Fibroblast of skin of left biceps (primary cell): ENCODE results near the gene FGF21.
A peak's percentile ranks its signal among the peaks of the same experiment; 100 is the strongest.
"Not testable (repeated sequence)": the region's sequence is repeated elsewhere in the genome, so short reads cannot be mapped to it uniquely, and the experiment has no call there.

ENCODE experiments used
- DNase-seq, 2 experiments: peaks; one replicate each; pipeline ENCODE4 v3.0.0-alpha.2; 2013; ENCODE audit warnings: low read depth in 2 of 2

Gene FGF21

DNA sequence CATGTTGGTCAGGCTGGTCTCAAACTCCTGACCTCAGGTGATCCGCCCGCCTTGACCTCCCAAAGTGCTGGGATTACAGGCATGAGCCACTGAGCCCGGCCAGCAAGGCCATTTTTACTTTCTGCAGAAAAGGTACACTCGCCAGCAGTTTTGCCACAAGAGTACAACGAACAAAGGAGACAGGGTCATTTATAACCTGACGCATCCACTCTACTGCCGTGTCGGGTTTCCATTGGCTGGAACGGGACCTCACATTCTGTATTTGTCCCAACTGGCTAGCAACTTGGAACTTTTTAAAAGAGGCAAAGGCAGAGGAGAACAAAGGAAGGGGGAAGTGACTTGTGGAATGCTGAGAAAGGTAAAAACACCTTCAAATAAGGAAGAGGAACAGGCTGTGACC lies 32.0 kb downstream of the FGF21 start:
- DNase-seq, result not testable (repeated sequence)

DNA sequence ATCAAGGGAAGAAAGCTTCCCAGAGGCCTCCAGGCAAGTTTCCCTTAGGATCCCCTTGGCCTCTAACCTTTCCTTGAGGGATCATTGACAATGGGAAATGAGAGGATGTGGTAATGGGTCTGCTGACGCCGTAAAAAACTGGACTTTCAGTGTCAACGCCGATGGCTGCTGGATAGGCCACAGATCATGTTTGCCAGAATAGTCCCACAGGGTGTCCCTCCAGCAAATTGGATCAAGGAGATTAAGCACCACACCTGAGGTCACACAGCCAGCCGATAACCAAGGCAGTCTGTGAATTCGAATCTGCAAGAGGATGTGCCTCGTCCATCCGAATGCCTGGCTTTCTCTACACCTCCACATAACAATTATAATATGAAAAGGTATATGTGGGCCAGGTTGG lies 37.9 kb downstream of the FGF21 start:
- DNase-seq, result no peak

DNA sequence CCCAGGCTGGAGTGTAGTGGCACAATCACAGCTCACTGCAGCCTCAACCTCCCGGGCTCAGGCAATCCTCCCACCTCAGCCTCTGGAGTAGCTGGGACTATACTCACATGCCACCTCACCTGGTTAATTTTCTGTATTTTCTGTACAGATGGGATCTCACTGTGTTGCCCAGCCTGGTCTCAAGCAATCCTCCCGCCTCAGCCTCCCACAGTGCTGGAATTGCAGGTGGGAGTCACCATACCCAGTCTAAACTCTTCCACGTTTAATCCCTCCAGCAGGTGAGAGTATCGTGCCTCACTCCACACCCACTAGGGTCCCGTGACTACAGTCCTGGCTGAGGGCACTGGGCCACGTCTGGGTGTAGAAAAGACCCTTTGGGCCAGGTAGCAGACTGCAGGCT lies 39.0 kb downstream of the FGF21 start:
- DNase-seq, result no peak

DNA sequence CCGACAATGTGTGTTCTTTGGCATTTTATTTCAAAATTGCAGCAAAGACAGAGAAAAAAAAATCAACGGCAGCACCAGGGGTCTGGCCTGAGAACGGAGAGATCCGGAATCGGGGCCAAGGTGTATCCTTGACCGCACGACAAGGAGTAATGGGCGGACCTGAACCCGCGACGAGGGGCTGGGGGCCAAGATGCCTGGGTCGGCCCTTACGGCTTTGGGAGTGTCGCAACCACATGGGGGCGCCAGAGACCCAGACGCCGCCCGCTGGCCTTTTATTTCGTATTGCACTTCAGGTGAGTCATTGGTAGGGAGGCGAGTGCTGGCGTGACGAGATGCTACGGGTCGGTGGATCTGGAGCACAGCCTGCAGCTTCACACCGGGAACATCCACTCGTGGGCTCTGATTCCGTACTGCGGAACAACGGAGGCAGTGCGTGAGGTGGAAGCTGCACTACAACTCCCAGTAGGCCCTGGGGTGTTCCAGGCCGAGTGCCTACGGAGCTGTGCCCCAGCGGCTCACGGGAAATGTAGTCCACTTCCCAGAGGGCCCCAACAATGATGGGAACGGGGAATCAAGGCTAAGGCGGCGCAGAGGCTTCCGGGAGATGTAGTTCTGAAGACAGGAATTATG lies 39.8 kb downstream of the FGF21 start:
- DNase-seq, result peak; percentile 75 to 83

DNA sequence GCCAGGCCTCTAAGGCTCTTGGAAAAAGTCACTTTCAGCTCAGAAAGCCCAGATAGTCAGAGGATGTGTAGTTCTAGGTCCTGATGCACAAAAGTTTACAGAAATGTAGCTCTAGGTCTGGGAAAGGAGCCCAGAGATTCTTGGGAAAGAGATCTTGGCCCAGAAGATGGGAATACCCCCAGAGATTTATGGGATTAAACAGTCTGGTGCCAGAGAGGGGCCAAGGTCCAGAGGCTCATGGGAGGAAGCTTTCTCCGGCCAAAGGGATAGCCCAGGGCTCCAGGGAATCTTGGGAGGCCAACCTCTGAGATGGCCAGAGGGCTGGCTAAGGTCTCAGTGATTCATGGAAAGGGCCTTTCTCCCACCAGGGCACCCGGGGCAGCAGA lies 40.4 kb downstream of the FGF21 start:
- DNase-seq, result no peak

DNA sequence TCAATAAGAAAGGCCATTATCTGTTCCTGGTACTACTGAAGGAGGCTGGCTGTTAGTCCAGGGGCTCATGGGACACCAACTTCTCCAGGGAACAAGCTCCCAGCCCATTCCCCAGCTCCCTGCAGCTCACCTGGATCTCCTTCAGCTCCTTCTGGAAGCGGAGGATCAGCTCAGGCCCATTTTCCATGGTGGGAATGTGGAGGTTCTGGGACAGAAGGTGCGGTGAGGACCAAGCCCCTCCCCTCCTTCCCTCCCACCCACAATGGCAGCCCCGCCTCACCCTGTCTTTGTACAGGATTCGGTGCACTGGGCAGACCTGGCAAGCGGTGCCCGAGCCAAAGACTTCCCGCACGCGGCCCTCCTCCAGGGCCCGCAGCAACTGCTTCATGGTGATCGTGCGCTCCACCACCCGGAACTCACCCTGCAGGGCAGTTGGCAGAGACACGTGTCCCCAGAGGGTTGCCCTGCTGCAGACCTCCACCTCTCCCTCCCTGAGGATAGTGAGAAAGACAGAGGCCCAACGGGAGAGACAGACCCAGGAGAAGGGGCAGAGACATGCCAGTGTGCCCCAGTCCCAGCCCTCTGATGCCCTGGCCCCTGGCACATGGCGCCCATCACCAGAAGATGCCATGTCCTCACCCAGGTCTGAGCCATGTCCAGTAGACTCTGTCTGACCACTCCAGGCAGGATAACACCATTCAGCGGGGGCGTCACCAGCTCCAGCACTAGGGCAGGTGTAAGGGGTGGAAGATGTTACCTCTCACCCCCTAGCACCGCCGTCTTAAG lies 41.2 kb downstream of the FGF21 start:
- no peak for DNase-seq

DNA sequence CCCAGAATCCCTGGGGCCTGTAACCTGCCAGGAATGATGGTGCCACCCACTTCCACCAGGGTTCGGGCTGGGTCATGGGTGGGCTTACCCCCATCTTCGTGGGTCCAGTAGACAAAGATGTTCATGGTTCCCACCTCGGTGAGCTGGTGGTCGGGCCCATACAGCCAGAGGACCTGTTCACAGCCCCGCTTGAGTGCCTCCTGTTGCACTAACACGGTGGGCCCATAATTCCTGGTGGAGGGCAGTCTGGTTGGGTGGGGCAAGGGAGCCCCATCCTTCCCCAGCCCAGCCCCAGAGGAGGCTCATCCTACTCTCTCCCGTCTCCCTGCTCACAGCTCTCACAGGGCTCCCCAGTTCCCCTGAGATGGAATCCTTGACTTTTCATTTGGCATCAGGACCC lies 41.8 kb downstream of the FGF21 start:
- no peak for DNase-seq

DNA sequence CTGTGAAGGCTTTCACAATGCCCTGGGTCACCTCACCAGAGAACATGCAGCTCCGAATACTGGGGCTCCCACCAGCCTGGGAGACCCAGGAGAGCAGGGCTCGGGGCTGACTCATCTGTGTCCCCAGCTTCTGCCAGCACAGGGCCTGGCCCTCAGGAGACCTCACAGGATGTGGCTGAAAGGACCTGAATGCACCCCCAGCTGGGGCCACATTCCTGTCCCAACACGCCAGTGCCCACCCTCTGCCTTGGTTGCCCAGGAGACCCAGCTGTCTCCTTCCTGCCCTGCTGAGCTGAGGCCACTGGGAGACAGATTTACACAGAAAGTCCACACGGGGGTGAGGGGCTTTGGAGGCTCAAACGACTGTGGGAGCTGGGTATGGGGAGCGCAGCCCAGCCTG lies 43.6 kb downstream of the FGF21 start:
- no peak for DNase-seq

DNA sequence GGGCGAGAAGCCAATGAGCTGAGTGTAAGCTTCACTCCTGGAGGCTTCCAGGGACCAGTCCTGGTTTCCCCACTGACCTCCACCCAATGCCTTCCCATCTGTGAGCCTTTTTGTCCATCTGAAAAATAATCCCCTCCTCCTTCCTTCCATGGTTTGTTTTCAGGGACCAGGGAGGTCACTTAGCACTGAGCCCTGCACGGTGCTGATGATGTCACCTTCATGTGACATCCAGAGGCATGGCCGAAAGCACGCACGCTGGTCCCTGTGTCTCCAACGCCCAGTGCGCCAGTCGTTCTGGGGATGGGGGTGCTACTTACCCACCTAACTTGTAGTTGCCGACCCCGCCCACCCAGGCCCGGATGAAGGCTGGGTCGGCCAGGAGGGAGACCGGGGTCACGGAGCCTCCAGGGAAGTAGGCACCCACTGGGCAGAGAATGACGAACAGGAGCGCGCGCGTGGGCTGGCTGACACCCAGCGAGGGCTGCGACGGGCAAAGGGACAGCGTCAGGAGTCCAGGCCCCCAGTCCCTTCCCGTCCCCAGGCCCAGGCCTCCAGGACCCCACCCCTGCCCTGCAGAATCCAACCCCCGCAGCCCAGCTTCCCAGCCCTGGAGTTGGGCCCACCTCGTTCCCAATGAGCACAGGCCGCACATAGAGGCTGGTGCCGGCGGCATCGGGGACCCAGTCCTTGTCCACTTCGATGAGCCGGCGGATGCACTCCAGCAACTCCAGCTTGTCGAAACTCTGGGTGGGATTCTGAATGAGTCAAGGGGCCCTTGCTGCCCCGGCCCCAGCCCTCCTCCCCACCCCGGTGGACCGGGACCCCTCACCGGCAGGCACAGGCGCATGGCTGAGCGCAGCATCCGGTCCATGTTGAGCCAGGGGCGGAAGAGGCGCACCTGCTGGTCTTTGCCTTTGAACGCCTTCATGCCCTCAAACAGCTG lies 44.3 kb downstream of the FGF21 start:
- DNase-seq, result no peak

DNA sequence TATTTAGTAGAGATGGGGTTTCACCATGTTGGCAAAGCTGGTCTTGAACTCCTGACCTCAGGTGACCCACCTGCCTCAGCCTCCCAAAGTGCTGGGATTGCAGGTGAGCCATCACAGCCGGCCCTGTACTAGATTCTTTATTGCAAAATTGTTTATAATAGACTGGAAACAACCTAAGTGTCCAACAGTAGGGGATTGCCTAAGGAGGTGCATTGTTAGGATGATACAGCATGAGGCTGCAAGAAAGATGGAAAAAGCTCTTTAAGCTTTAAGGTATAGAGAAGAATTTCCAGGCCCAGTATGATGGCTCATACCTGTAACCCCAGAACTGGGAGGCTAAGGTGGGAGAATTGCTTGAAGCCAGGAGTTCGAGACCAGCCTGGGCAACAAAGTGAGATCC lies 47.3 kb downstream of the FGF21 start:
- DNase-seq, result no peak

DNA sequence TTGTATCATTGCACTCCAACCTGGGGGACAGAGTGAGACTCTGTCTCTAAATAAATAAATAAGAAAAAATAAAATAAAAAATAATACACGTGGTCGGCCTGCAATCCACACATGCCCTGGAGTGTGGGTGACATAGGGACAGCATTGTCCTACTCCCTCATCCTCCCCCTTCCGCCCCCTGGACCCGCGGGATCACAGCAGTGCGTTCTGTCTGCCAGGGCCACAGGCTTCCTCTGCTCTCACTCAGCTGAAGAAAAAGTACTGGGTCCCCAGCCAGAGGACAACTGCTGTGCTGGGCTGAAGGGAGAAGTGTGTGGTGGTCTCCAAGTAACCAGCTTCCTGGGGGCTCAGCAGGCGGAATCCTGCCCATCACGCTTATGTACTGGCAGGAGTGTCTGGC lies 49.2 kb downstream of the FGF21 start:
- no peak for DNase-seq

DNA sequence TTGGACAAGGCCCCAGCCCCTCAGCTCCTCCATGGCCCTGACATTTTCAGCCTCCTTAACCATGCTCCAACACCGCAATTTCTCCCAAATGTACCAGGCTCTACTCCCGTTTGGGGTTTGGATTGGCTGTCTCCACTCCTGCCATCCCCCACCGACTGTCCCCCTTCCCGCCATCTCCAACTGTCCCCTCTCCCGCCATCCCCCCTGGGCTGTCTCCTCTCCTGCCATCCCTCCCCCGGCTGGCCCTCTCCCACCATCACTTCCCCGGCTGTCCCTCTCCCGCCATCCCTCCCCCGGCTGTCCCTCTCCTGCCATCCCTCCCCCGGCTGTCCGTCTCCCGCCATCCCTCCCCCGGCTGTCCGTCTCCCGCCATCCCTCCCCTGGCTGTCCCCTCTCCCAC lies 50.1 kb downstream of the FGF21 start:
- DNase-seq, result no peak

DNA sequence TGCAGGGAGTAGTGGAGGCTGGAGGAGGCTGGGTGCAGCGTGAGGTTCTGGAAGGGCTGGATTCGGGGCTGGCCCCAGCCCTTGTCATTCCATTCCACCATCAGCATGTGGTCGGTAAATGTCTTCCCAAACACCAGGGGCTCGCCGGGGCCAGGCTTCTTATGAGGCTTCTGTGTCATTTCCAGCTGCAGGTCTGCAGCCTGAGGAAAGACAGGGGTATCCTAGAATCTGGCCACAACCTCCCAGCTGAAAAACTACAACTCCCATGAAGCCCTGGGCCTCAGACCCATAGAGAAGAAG lies 51.1 kb downstream of the FGF21 start:
- no peak for DNase-seq

DNA sequence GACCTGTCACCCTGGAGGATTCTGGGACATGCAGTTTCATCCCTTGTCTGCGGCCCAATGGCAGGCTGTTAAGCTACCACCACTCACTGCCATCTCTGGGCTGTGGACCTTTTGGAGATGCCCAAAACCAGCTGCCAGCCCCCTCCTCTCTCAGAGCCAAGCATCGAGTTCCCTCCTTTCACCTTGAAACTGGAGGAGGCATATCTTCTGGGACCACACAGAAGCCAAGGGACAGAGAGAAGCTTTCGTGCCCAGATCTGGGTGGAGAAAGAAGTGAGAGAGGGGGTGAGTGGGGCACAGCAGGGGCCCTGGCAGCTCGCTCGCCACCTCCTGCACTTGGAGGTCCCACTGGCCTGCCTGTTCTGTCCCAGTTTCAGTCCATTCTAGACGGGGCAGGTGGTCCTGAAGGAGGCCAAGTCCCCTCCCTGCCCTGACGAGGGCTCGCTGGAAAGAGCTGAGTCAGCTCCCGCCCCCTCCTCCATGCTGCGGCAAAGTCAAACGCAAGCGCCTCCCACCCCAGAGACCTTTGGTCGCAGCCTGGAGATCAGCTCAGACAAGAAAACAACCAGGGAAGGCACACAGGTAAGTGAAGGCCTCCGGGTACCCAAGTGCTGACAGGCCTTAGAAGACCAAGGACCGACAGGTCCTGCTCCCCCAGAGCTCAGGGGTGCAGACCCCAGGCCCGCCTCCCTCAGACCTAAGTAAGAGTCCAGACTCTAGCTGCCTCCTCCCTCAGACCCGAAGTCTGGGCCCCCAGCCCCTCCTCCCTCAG lies 51.7 kb downstream of the FGF21 start:
- DNase-seq, result no peak

DNA sequence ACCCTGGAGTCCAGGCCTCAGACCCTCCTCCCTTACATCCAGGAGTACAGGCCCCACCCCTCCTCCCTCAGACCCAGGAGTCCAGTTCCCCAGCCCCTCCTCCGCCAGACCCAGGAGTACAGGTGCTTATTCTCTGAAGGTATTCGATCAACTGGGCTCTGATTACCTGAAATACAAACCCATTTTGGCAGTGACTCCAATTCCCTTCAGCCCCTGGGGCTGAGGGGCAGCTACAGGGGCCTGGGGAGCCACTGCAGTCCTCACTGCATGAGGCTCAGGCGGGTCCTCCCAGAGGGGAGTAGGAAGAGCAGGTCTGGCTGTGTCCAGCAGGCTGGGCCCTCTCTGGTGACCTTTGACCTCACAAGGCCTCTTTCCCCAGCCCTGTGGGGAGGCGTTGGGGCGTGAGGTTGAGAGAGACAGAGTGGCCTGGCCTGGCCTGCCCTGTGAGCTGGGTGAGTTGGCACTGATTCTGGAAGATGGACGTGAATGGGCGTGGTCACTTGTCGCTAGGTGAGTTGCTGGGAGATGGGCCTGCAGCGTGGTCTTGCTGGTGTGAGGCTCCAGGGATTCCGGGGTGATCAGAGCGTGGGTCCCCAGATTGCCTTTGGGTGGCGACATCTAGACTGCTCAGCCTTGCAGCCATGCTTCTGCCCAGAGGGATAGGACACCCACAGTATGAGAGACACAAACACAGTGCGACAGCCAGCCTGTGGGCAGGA lies 52.4 kb downstream of the FGF21 start:
- no peak for DNase-seq
